ENCODE measurements around the gene ARHGEF11. TPM values are rescaled to one million over a fixed set of nuclear protein-coding genes. Genes with fewer than 3 reads are reported as not detected.

The ARHGEF11 gene
- total RNA-seq, 1 experiment from 2014 or later, result 41.1 TPM

- peaks cover 71% of the 10 kb centered on the region for H3K27me3 Mint-ChIP-seq (ENCODE audit: low read depth)
- Histone ChIP-seq H3K27me3 (ENCODE audit: insufficient read depth, low read length) (peaks cover 30% of the 10 kb centered on the region), H2BK120ac (ENCODE audit: low read depth, low read length, poor library complexity, severe bottlenecking) (no peak overlapping the region), H3K56ac (ENCODE audit: insufficient read length, low read depth, low read length) (no peak overlapping the region), H4K20me1 (ENCODE audit: control insufficient read depth, insufficient read depth, insufficient read length) (no peaks in the 10 kb centered on the region), H3K9ac (ENCODE audit: extremely low read depth, insufficient read length, low read length) (no peak overlapping the region), H3K23ac (ENCODE audit: insufficient read length, low read depth, low read length) (no peak overlapping the region), H3K27ac (ENCODE audit: insufficient read length, low read depth, low read length) (no peak overlapping the region), H3K18ac (ENCODE audit: insufficient read length, low read depth, low read length) (no peak overlapping the region), H3K23me2 (ENCODE audit: insufficient read length, low read depth, low read length, poor library complexity, severe bottlenecking) (peaks cover 6% of the 10 kb centered on the region), H2BK5ac (ENCODE audit: insufficient read length, low read length) (no peak overlapping the region), H2BK20ac (ENCODE audit: low read depth, low read length, poor library complexity, severe bottlenecking) (no peak overlapping the region), H4K91ac (ENCODE audit: insufficient read length, low read depth, low read length) (no peak overlapping the region), H3K14ac (ENCODE audit: insufficient read depth, low read length) (no peak overlapping the region), H3K79me2 (ENCODE audit: insufficient read depth, low read length) (no peaks in the 10 kb centered on the region), H3K9me3 (ENCODE audit: control insufficient read depth, low read depth, low read length) (no peaks in the 10 kb centered on the region), H2AK5ac (ENCODE audit: insufficient read length, low read length) (no peak overlapping the region), H2AFZ (ENCODE audit: low read length) (no peak overlapping the region), H3K4ac (ENCODE audit: low read depth, low read length) (no peak overlapping the region), H4K5ac (ENCODE audit: insufficient read length, low read depth, low read length) (no peak overlapping the region), H3K4me2 (ENCODE audit: insufficient read depth, insufficient read length, low read length) (no peak overlapping the region), H2BK15ac (ENCODE audit: low read depth, low read length) (no peak overlapping the region), H3K4me1 (ENCODE audit: insufficient read depth, low read length) (no peaks in the 10 kb centered on the region), H4K8ac (replicated peaks; ENCODE audit: insufficient read length, low read depth, low read length) (no peak overlapping the region), H3K79me1 (ENCODE audit: insufficient read depth, low read depth, low read length, poor library complexity, severe bottlenecking) (no peaks in the 10 kb centered on the region), H2BK12ac (ENCODE audit: insufficient read length, low read depth, low read length) (no peak overlapping the region), H3T11ph (ENCODE audit: low read length) (no peak overlapping the region)
- WGBS (ENCODE audit: extremely low coverage, insufficient read length, low lambda C conversion rate), result no CpG with 5 or more reads among the region's 6 CpGs
- H3K27ac Mint-ChIP-seq, result no peak overlapping the region
- peaks cover 0 to 3% (median 3%) of the 10 kb centered on the region in 3 experiments; a peak in 4 of 7 replicates for H3K36me3 Mint-ChIP-seq (ENCODE audit: insufficient read depth in 1 of 3, low read depth in 3 of 3)
- peaks cover 40 to 52% of the 10 kb centered on the region in 2 experiments for H3K4me1 Mint-ChIP-seq
- H3K9me3 Mint-ChIP-seq, result no peaks in the 10 kb centered on the region; a peak in 1 of 5 replicates
- no peak for TF ChIP-seq CTCF (conservative IDR thresholded peaks at IDR 0.05)
- no peak for DNase-seq
- H3K4me3 Mint-ChIP-seq, result no peak overlapping the region
Observed at GRCh38 chr1:156929596-156930238, 115.8 kb downstream of the ARHGEF11 start.

Measured in H9 (cell line).